Spleen (tissue), 7 donors: Measurements from ENCODE around the gene LCA5L.

ENCODE experiments used
- POLR2A ChIP-seq, 3 donors: fragments of 450-650 bp; IDR thresholded peaks; one replicate each; pipeline ENCODE4 v1.5.1; 2017; ENCODE audit warnings: antibody characterized with exemption in 3 of 3, mild to moderate bottlenecking in 1 of 3
- TF ChIP-seq, protein P1 (sequence below), 11 experiments: fragments of 200-600 bp in 7 of 11; fragments of 450-650 bp in 4 of 11; sonication (generic) in 4 of 11; IDR thresholded peaks in 8 of 11; conservative IDR thresholded peaks in 3 of 11; 1 replicate in 7 of 11; 2 replicates in 4 of 11; pipeline versions ENCODE4 v1.4.0 to v1.8.0; 2016 to 2021; ENCODE audit warnings: antibody characterized with exemption in 11 of 11, inconsistent platforms in 4 of 11, mild to moderate bottlenecking in 1 of 11
- donor health status: DM: no; HTN: no; CAD: no; lungs with moderate emphysema.
- donor health status: DM: no; HTN: no; CAD: no.
- donor health status: DM: no; HTN: no; CAD: no.

DNA sequence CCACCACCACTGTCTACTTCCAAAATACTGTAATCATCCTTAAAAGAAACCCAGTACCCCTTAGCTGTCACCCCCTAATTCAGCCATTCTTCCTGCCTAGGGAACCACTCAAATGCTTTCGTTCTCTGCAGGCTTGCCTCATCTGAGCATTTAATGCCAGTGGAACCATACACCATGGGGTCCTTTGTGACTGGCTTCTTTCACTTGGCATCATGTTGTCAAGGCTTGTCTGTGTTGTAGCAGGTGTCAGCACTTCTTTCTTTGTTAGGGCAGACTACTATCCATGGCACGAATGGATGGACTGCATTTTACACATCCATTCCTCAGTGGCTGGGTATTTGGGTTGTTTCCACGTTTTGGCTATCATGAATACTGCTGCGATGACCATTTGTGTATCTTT, 34.7 kb upstream of the LCA5L start:
- TF ChIP-seq POLR2A (IDR thresholded peaks at IDR 0.05) = no peak
- TF ChIP-seq, protein P1, sequence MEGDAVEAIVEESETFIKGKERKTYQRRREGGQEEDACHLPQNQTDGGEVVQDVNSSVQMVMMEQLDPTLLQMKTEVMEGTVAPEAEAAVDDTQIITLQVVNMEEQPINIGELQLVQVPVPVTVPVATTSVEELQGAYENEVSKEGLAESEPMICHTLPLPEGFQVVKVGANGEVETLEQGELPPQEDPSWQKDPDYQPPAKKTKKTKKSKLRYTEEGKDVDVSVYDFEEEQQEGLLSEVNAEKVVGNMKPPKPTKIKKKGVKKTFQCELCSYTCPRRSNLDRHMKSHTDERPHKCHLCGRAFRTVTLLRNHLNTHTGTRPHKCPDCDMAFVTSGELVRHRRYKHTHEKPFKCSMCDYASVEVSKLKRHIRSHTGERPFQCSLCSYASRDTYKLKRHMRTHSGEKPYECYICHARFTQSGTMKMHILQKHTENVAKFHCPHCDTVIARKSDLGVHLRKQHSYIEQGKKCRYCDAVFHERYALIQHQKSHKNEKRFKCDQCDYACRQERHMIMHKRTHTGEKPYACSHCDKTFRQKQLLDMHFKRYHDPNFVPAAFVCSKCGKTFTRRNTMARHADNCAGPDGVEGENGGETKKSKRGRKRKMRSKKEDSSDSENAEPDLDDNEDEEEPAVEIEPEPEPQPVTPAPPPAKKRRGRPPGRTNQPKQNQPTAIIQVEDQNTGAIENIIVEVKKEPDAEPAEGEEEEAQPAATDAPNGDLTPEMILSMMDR (IDR thresholded peaks at IDR 0.05 in 8 of 11, conservative IDR thresholded peaks at IDR 0.05 in 3 of 11) = no peak
